SK-N-MC (cell line): Measurements from ENCODE around the gene ZDBF2.

Experiments used
- EZH2 ChIP-seq: fragments of 200-600 bp; sonication (generic); IDR thresholded peaks from one replicate; pipeline ENCODE4 v1.6.1; 2017; ENCODE audit warnings: antibody characterized with exemption
- POLR2AphosphoS5 ChIP-seq: IDR thresholded peaks from 2 replicates; pipeline ENCODE4 v1.6.1; 2012; ENCODE audit warnings: mild to moderate bottlenecking, low read depth, low read length, borderline replicate concordance

DNA sequence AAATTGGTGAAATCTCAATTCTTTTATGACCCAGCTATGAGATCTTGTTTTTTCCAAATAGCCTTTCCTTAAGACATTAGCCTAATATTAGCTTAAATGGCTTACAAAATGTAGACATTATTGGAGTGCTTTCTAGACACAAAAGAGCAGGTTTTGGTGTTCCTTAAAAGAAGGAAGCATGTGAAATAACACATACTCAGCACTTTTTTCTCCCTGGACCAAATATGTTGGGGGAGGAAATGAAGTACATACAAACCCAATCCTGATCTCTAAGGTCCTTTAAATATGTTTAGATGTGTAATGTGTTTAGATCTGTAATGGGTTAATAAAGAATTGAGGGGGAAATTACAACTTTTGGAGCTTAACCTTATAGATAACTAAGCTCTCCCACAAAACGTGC is 3.4 kb upstream of the ZDBF2 start:
- TF ChIP-seq POLR2AphosphoS5 (no peak), EZH2 (no peak)
